Activated CD8-positive, alpha-beta T cell treated with anti-CD3 and anti-CD28 coated beads for 36 hours (primary cell): ENCODE results near the gene ANKRD28. TPM values are rescaled to one million over a fixed set of nuclear protein-coding genes. Genes with fewer than 3 reads are reported as not detected.
"Not testable (repeated sequence)": the region's sequence is repeated elsewhere in the genome, so short reads cannot be mapped to it uniquely, and the experiment has no call there.

Experiments
- ATAC-seq: fragments of 200-7000 bp; cut with Tn5 transposase; one replicate; pipeline ENCODE4 v1.10.0; 2021; ENCODE audit warnings: mild to moderate bottlenecking, moderate library complexity
- CTCF ChIA-PET: fragments of 350-600 bp; sonication (Branson Sonifier 250); formaldehyde crosslinking; loops from one replicate; lab custom pipeline; 2021; ENCODE audit warnings: antibody characterized with exemption; lab: Charles Lee
- POLR2A ChIA-PET: fragments of 350-600 bp; sonication (Branson Sonifier 250); formaldehyde crosslinking; loops from one replicate; lab custom pipeline; 2021; ENCODE audit warnings: antibody characterized with exemption; lab: Charles Lee
- DNase-seq: peaks from one replicate; pipeline ENCODE4 v3.0.0-alpha.2; 2020
- H3K27ac Mint-ChIP-seq: one replicate; pipeline ENCODE4 v1.8.0; 2021; ENCODE audit warnings: mild to moderate bottlenecking, mixed read lengths
- H3K27me3 Mint-ChIP-seq: one replicate; pipeline ENCODE4 v1.8.0; 2021; ENCODE audit warnings: mixed read lengths
- H3K36me3 Mint-ChIP-seq: one replicate; pipeline ENCODE4 v1.8.0; 2021; ENCODE audit warnings: low read depth, mixed read lengths
- H3K4me1 Mint-ChIP-seq: one replicate; pipeline ENCODE4 v1.8.0; 2021; ENCODE audit warnings: low read depth, mixed read lengths
- H3K4me3 Mint-ChIP-seq: one replicate; pipeline ENCODE4 v1.8.0; 2021; ENCODE audit warnings: mild to moderate bottlenecking, moderate library complexity, mixed read lengths
- H3K9me3 Mint-ChIP-seq: one replicate; pipeline ENCODE4 v1.8.0; 2021; ENCODE audit warnings: mixed read lengths
- intact Hi-C: fragments of 100-400 bp; cut with micrococcal nuclease; formaldehyde crosslinking; loops from one replicate; pipeline ENCODE4 v1.10.0; 2022
- total RNA-seq, 2 experiments: library from RNA; stranded (reverse); gene quantifications; one replicate each; pipeline ENCODE4 v1.2.3, GENCODE V29; 2021
- TF ChIP-seq, protein P1 (sequence below): fragments of 200-600 bp; IDR thresholded peaks from one replicate; pipeline ENCODE4 v1.8.0; 2022; ENCODE audit warnings: antibody characterized with exemption, mild to moderate bottlenecking

The ANKRD28 gene
- total RNA-seq, 2 experiments from 2014 or later = 32.9 to 35.3 TPM

DNA sequence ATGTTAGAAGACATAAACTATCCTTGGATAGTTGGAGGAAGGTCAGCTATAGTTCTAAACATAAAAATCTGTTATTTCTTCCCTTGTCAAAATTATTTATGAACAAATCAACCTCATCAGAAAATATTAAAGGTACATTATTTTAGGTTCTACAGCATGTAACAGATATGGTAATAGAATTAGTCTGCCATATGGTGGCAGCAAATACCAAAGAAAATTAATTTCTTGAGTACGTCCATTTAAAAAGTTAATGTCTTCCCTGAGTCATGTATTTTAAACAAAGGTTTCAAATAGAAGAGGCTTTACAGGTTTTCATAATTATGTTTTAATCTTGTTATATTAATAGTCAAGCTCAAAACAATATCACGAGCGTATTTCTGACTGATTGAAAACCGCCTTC is 17.9 kb upstream of the ANKRD28 start:
- no peak for ATAC-seq
- H3K36me3 Mint-ChIP-seq = peaks cover 1% of the 10 kb centered on the region
- CTCF ChIA-PET = interaction anchor here (1.1 to 1.3 kb wide), 5 partner anchors 9 to 430 kb away, joined by 3 to 4 read pairs (median 3); no protein-coding TSS in a partner anchor
- H3K9me3 Mint-ChIP-seq = no peaks in the 10 kb centered on the region
- H3K27me3 Mint-ChIP-seq = no peaks in the 10 kb centered on the region
- intact Hi-C loops = loop anchor here (5.0 kb wide), 1 partner anchor 362 kb away; no protein-coding TSS in a partner anchor
- POLR2A ChIA-PET = interaction anchor here (0.7 kb wide), 1 partner anchor 190 kb away, joined by 3 read pairs; no protein-coding TSS in a partner anchor
- TF ChIP-seq, protein P1, sequence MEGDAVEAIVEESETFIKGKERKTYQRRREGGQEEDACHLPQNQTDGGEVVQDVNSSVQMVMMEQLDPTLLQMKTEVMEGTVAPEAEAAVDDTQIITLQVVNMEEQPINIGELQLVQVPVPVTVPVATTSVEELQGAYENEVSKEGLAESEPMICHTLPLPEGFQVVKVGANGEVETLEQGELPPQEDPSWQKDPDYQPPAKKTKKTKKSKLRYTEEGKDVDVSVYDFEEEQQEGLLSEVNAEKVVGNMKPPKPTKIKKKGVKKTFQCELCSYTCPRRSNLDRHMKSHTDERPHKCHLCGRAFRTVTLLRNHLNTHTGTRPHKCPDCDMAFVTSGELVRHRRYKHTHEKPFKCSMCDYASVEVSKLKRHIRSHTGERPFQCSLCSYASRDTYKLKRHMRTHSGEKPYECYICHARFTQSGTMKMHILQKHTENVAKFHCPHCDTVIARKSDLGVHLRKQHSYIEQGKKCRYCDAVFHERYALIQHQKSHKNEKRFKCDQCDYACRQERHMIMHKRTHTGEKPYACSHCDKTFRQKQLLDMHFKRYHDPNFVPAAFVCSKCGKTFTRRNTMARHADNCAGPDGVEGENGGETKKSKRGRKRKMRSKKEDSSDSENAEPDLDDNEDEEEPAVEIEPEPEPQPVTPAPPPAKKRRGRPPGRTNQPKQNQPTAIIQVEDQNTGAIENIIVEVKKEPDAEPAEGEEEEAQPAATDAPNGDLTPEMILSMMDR = no peak
- no peak overlapping the region for H3K27ac Mint-ChIP-seq
- H3K4me1 Mint-ChIP-seq = peaks cover 45% of the 10 kb centered on the region
- H3K4me3 Mint-ChIP-seq = no peak overlapping the region
- no peak for DNase-seq

- peaks cover 48% of the 10 kb centered on the region for H3K4me1 Mint-ChIP-seq
- H3K36me3 Mint-ChIP-seq, intact Hi-C loops, ATAC-seq, H3K27me3 Mint-ChIP-seq, H3K27ac Mint-ChIP-seq, DNase-seq, H3K9me3 Mint-ChIP-seq, H3K4me3 Mint-ChIP-seq: not testable (repeated sequence)
- CTCF ChIA-PET = interaction anchor here (0.6 to 4.2 kb wide), 5 partner anchors 11 to 183 kb away, joined by 3 to 51 read pairs (median 4); no protein-coding TSS in a partner anchor
- POLR2A ChIA-PET = interaction anchor here (1.1 to 1.4 kb wide), 2 partner anchors 177 to 578 kb away, joined by 4 read pairs; no protein-coding TSS in a partner anchor
These were observed 15.3 kb upstream of the ANKRD28 start for GRCh38 chr3:15813079-15813478.

- no peaks in the 10 kb centered on the region for H3K27me3 Mint-ChIP-seq
- intact Hi-C loops = loop anchor here (1.0 kb wide), 1 partner anchor 182 kb away; no protein-coding TSS in a partner anchor
- CTCF ChIA-PET = interaction anchor here (0.8 to 4.2 kb wide), 14 partner anchors 10 to 185 kb away, joined by 3 to 51 read pairs (median 4); partner anchors contain the start of gene ANKRD28
- POLR2A ChIA-PET = interaction anchor here (1.1 kb wide), 1 partner anchor 579 kb away, joined by 4 read pairs; no protein-coding TSS in a partner anchor
- peaks cover 4% of the 10 kb centered on the region for H3K36me3 Mint-ChIP-seq
- no peaks in the 10 kb centered on the region for H3K9me3 Mint-ChIP-seq
- H3K4me1 Mint-ChIP-seq = peaks cover 43% of the 10 kb centered on the region
- no peak for DNase-seq
- no peak overlapping the region for H3K27ac Mint-ChIP-seq
- TF ChIP-seq, protein P1 = peak; percentile 74
- H3K4me3 Mint-ChIP-seq = no peak overlapping the region
- no peak for ATAC-seq
These were observed 14.4 kb upstream of the ANKRD28 start for GRCh38 chr3:15812183-15812582.

DNA sequence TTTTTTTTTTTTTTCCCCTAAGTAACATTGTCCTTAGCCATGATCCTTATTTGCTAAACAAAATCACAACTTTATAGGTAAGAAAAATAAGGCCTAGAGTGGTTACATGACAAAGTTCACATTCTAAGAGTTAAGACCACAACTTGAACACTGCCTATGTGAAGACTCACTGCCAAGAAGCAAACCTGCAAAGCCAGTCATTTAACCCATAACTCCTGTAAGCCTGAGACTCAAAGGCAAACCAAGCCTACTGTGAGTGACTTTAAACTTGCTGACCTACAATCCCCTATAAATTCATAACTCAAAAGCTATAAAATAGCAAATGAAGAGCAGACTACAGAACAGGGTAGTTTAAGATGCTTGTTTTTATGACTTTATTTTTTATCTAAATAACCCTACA is 12.9 kb upstream of the ANKRD28 start:
- ChIA-PET POLR2A (interaction anchor here (0.6 to 1.2 kb wide), 2 partner anchors 10 to 177 kb away, joined by 3 read pairs; no protein-coding TSS in a partner anchor), CTCF (interaction anchor here (0.8 to 4.2 kb wide), 5 partner anchors 42 to 181 kb away, joined by 3 to 51 read pairs (median 5); no protein-coding TSS in a partner anchor)
- no peak overlapping the region for H3K4me3 Mint-ChIP-seq
- H3K27me3 Mint-ChIP-seq = no peaks in the 10 kb centered on the region
- ATAC-seq = peak; percentile 79
- no peak for DNase-seq
- H3K27ac Mint-ChIP-seq = peak overlapping the region; percentile 32
- H3K4me1 Mint-ChIP-seq = peaks cover 42% of the 10 kb centered on the region
- TF ChIP-seq, protein P1 = no peak
- no peaks in the 10 kb centered on the region for H3K9me3 Mint-ChIP-seq
- intact Hi-C loops = no loop called here
- H3K36me3 Mint-ChIP-seq = peaks cover 4% of the 10 kb centered on the region

DNA sequence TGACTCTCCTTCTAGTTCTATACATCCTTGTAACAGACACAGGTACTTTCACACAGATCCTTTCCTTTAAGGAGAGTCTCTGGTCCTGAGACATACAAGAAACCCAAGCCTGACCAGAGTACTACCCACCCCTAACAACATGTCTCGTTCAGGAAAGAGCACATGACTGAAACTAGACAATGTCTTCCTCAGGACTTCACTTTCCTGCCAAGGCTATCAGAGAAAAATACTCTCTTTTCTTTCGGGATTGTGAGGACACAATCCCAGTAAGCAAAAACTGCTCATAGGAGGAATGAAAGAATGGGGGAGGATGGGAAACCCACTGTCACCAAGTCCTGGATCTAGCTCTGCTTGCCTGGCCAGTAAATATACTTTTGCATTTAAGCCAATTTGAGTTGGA is 11.5 kb upstream of the ANKRD28 start:
- Mint-ChIP-seq H3K4me3 (no peak overlapping the region), H3K27me3 (no peaks in the 10 kb centered on the region), H3K9me3 (no peaks in the 10 kb centered on the region), H3K27ac (no peak overlapping the region), H3K36me3 (peaks cover 6% of the 10 kb centered on the region), H3K4me1 (peaks cover 46% of the 10 kb centered on the region)
- ChIA-PET POLR2A (no interaction called here), CTCF (interaction anchor here (0.6 to 1.5 kb wide), 2 partner anchors 180 to 369 kb away, joined by 3 to 5 read pairs; no protein-coding TSS in a partner anchor)
- DNase-seq (no peak), ATAC-seq (no peak)
- intact Hi-C loops = no loop called here
- TF ChIP-seq, protein P1 = no peak
